Neural cell (in vitro differentiated cells): ENCODE results near the gene CFAP61. TPM values are rescaled to one million over a fixed set of nuclear protein-coding genes. Genes with fewer than 3 reads are reported as not detected.

Experiments used
- H2AFZ ChIP-seq: fragments of 200-600, 300-800 bp; sonication (generic), shearing (Covaris generic); 2 replicates; pipeline ENCODE4 v1.6.0; 2014; ENCODE audit warnings: low read depth, mild to moderate bottlenecking, antibody characterized with exemption, low read length, moderate library complexity
- H3F3A ChIP-seq: fragments of 200-600 bp; shearing (Covaris generic); 2 replicates; pipeline ENCODE4 v1.6.1; 2016; ENCODE audit warnings: mild to moderate bottlenecking, moderate library complexity, mixed read lengths, antibody characterized with exemption, low read length; ENCODE audit not compliant: insufficient read depth, poor library complexity, severe bottlenecking
- H3K27ac ChIP-seq: fragments of 200-600, 300-800 bp; sonication (generic), shearing (Covaris generic); 2 replicates; pipeline ENCODE4 v1.5.1; 2014; ENCODE audit warnings: mild to moderate bottlenecking, low read length, moderate library complexity
- H3K27me3 ChIP-seq: fragments of 300-800, 200-600 bp; sonication (generic), shearing (Covaris generic); 2 replicates; pipeline ENCODE4 v1.6.0; 2014; ENCODE audit warnings: mild to moderate bottlenecking, low read depth, low read length, moderate library complexity; ENCODE audit not compliant: insufficient read depth
- H3K36me3 ChIP-seq: fragments of 300-800, 200-600 bp; sonication (generic), shearing (Covaris generic); 2 replicates; pipeline ENCODE4 v1.5.1; 2014; ENCODE audit warnings: mild to moderate bottlenecking, antibody characterized with exemption, low read length, moderate library complexity; ENCODE audit not compliant: insufficient read depth
- H3K4me2 ChIP-seq: fragments of 300-800, 200-600 bp; sonication (generic), shearing (Covaris generic); 2 replicates; pipeline ENCODE4 v1.6.0; 2014; ENCODE audit warnings: mild to moderate bottlenecking, low read length
- H3K4me3 ChIP-seq: fragments of 300-800, 200-600 bp; sonication (generic), shearing (Covaris generic); 2 replicates; pipeline ENCODE4 v1.5.1; 2014; ENCODE audit warnings: mild to moderate bottlenecking, low read length, moderate library complexity
- H3K79me2 ChIP-seq: fragments of 200-600 bp; shearing (Covaris generic); replicated peaks from 2 replicates; pipeline ENCODE4 v1.6.0; 2014; ENCODE audit warnings: mild to moderate bottlenecking, low read length, moderate library complexity; ENCODE audit not compliant: insufficient read depth
- H3K9ac ChIP-seq: fragments of 300-800, 200-600 bp; sonication (generic), shearing (Covaris generic); 2 replicates; pipeline ENCODE4 v1.6.1; 2016; ENCODE audit warnings: mild to moderate bottlenecking, low read length, mixed read lengths
- H3K9me2 ChIP-seq: fragments of 200-600 bp; shearing (Covaris generic); 2 replicates; pipeline ENCODE4 v1.6.1; 2016; ENCODE audit warnings: mild to moderate bottlenecking, low read length, mixed read lengths; ENCODE audit not compliant: insufficient read depth
- H3K9me3 ChIP-seq: fragments of 200-600, 300-800 bp; sonication (generic), shearing (Covaris generic); 2 replicates; pipeline ENCODE4 v1.6.1; 2016; ENCODE audit warnings: mild to moderate bottlenecking, mixed run types, low read length, moderate library complexity, mixed read lengths
- H4K20me1 ChIP-seq: fragments of 200-600 bp; shearing (Covaris generic); 2 replicates; pipeline ENCODE4 v1.6.1; 2016; ENCODE audit warnings: mild to moderate bottlenecking, mixed run types; ENCODE audit not compliant: insufficient read depth
- CTCF ChIP-seq: fragments of 450-650 bp; IDR thresholded peaks from 2 replicates; pipeline ENCODE4 v1.5.1; 2014; ENCODE audit warnings: antibody characterized with exemption, mild to moderate bottlenecking, moderate library complexity; ENCODE audit not compliant: poor library complexity, severe bottlenecking
- EP300 ChIP-seq: fragments of 450-650 bp; conservative IDR thresholded peaks from 2 replicates; pipeline ENCODE4 v1.6.1; 2014; ENCODE audit warnings: antibody characterized with exemption, mild to moderate bottlenecking, moderate library complexity; ENCODE audit not compliant: poor library complexity, severe bottlenecking
- EZH2 ChIP-seq: fragments of 200-600, 300-800 bp; shearing (Covaris generic), sonication (generic); IDR thresholded peaks from 2 replicates; pipeline ENCODE4 v1.6.1; 2014; ENCODE audit warnings: antibody characterized with exemption, low read length, borderline replicate concordance, mild to moderate bottlenecking; ENCODE audit not compliant: insufficient read depth, poor library complexity, severe bottlenecking
- MXI1 ChIP-seq: fragments of 450-650 bp; conservative IDR thresholded peaks from 2 replicates; pipeline ENCODE4 v1.6.1; 2014; ENCODE audit warnings: antibody characterized with exemption, mild to moderate bottlenecking; ENCODE audit not compliant: poor library complexity, severe bottlenecking
- POLR2AphosphoS5 ChIP-seq: IDR thresholded peaks from 2 replicates; pipeline ENCODE4 v1.6.1; 2012
- RAD21 ChIP-seq: fragments of 450-650 bp; conservative IDR thresholded peaks from 2 replicates; pipeline ENCODE4 v1.6.1; 2014; ENCODE audit warnings: antibody characterized with exemption, mild to moderate bottlenecking, moderate library complexity
- REST ChIP-seq: IDR thresholded peaks from 2 replicates; pipeline ENCODE4 v1.6.1; 2012; ENCODE audit warnings: borderline replicate concordance
- SMC3 ChIP-seq: fragments of 450-650 bp; conservative IDR thresholded peaks from 2 replicates; pipeline ENCODE4 v1.6.1; 2014; ENCODE audit warnings: antibody characterized with exemption, mild to moderate bottlenecking, moderate library complexity; ENCODE audit not compliant: poor library complexity
- TAF1 ChIP-seq: IDR thresholded peaks from 2 replicates; pipeline ENCODE4 v1.6.1; 2012; ENCODE audit warnings: low read depth
- polyA plus RNA-seq: library from polyadenylated mRNA; depleted of rRNA; stranded (reverse); fragments of >200 nt; gene quantifications from 2 replicates; pipeline ENCODE4 v1.2.3, GENCODE V29; 2014

Gene CFAP61
- polyA plus RNA-seq, 1 donor from 2014 or later: 0.42 TPM

GRCh38 chr20:20364593-20365479 is 312.5 kb downstream of the CFAP61 start:
- Histone ChIP-seq H4K20me1 (no peaks in the 10 kb centered on the region), H3K27me3 (peaks cover 48% of the 10 kb centered on the region), H3K9me3 (no peaks in the 10 kb centered on the region), H3K9me2 (no peaks in the 10 kb centered on the region), H3F3A (peaks cover 10% of the 10 kb centered on the region), H3K4me2 (no peak overlapping the region), H3K27ac (no peak overlapping the region), H3K79me2 (peaks cover 7% of the 10 kb centered on the region), H3K36me3 (no peaks in the 10 kb centered on the region), H3K4me3 (peak overlapping the region; percentile 56), H3K9ac (peak overlapping the region; percentile 20), H2AFZ (no peak overlapping the region)
- TF ChIP-seq SMC3: no peak
- no peak for TF ChIP-seq POLR2AphosphoS5
- TF ChIP-seq EP300: no peak
- TF ChIP-seq MXI1: no peak
- no peak for TF ChIP-seq TAF1
- peak; percentile 32 for TF ChIP-seq EZH2

GRCh38 chr20:20365480-20366161 is 313.3 kb downstream of the CFAP61 start:
- no peak overlapping the region for H3K27ac ChIP-seq
- peaks cover 15% of the 10 kb centered on the region for H3K79me2 ChIP-seq
- H3K9ac ChIP-seq: no peak overlapping the region
- peaks cover 10% of the 10 kb centered on the region for H3F3A ChIP-seq
- H4K20me1 ChIP-seq: no peaks in the 10 kb centered on the region
- TF ChIP-seq REST (no peak), RAD21 (no peak), TAF1 (no peak), CTCF (no peak), SMC3 (no peak), MXI1 (no peak), POLR2AphosphoS5 (no peak), EZH2 (no peak), EP300 (no peak)
- no peaks in the 10 kb centered on the region for H3K36me3 ChIP-seq
- no peaks in the 10 kb centered on the region for H3K9me2 ChIP-seq
- H3K9me3 ChIP-seq: no peaks in the 10 kb centered on the region
- peak overlapping the region; percentile 56 for H3K4me3 ChIP-seq
- H3K4me2 ChIP-seq: no peak overlapping the region
- no peak overlapping the region for H2AFZ ChIP-seq
- H3K27me3 ChIP-seq: peaks cover 48% of the 10 kb centered on the region
